Prostate gland (tissue), 2 donors: ENCODE measurements around the gene ZMIZ1. TPM values are rescaled to one million over a fixed set of nuclear protein-coding genes. Genes with fewer than 3 reads are reported as not detected.

Experiments
- DNase-seq: peaks from one replicate; pipeline ENCODE4 v3.0.0-alpha.2; 2019; ENCODE audit warnings: low spot score
- H3K27ac ChIP-seq, 2 donors: fragments of 200-600 bp; sonication (generic); 2 replicates each; pipeline ENCODE4 v1.5.1; 2017 to 2019
- H3K27me3 ChIP-seq: fragments of 200-600 bp; sonication (generic); replicated peaks from 2 replicates; pipeline ENCODE4 v1.5.1; 2019; ENCODE audit not compliant: insufficient read depth
- H3K36me3 ChIP-seq, 2 donors: fragments of 200-600 bp; sonication (generic); 1 replicate in 1 of 2; 2 replicates in 1 of 2; pipeline versions ENCODE4 v1.5.1 to v1.8.1; 2017 to 2019
- H3K4me1 ChIP-seq: fragments of 200-600 bp; sonication (generic); replicated peaks from 2 replicates; pipeline ENCODE4 v1.5.1; 2019
- H3K4me3 ChIP-seq, 2 donors: fragments of 200-600 bp; sonication (generic); 2 replicates each; pipeline ENCODE4 v1.5.1; 2017 to 2019
- H3K9me3 ChIP-seq: fragments of 200-600 bp; sonication (generic); 2 replicates; pipeline ENCODE4 v1.5.1; 2017
- CTCF ChIP-seq, 4 experiments: fragments of 200-600 bp in 2 of 4; fragments of 450-650 bp in 2 of 4; sonication (generic) in 2 of 4; IDR thresholded peaks; 1 replicate in 3 of 4; 2 replicates in 1 of 4; pipeline ENCODE4 v1.5.1; 2016 to 2019; ENCODE audit warnings: antibody characterized with exemption in 4 of 4, mild to moderate bottlenecking in 2 of 4, moderate library complexity in 2 of 4
- POLR2A ChIP-seq: fragments of 450-650 bp; IDR thresholded peaks from one replicate; pipeline ENCODE4 v1.6.1; 2016; ENCODE audit warnings: antibody characterized with exemption, mild to moderate bottlenecking
- POLR2AphosphoS5 ChIP-seq: sonication (generic); formaldehyde crosslinking; IDR thresholded peaks from one replicate; pipeline ENCODE4 v1.6.1; 2017; ENCODE audit warnings: antibody characterized with exemption
- WGBS: methylation state at CpG from one replicate; pipeline ENCODE4 v1.1.5; 2018; 5-methylcytosine and 5-hydroxymethylcytosine counted together
- intact Hi-C: fragments of 100-400 bp; cut with DNase I; formaldehyde crosslinking; loops from one replicate; pipeline ENCODE4 v1.14.2; 2022
- total RNA-seq, 2 donors: library from RNA; depleted of rRNA; stranded (reverse); fragments of >200 nt; gene quantifications; one replicate each; pipeline ENCODE4 v1.1.0, GENCODE V29; 2016

Gene ZMIZ1
- total RNA-seq, 2 donors from 2014 or later: 69.6 to 78.5 TPM

GRCh38 chr10:79021331-79021907, 47.3 kb upstream of the ZMIZ1 start:
- H3K27me3 ChIP-seq: no peaks in the 10 kb centered on the region
- intact Hi-C loops: no loop called here
- no peak overlapping the region for H3K27ac ChIP-seq
- no peaks in the 10 kb centered on the region for H3K9me3 ChIP-seq
- no peaks in the 10 kb centered on the region for H3K36me3 ChIP-seq
- no peak overlapping the region for H3K4me3 ChIP-seq
- H3K4me1 ChIP-seq: no peaks in the 10 kb centered on the region
- DNase-seq: no peak
- TF ChIP-seq POLR2AphosphoS5 (no peak), POLR2A (no peak), CTCF (IDR thresholded peaks at IDR 0.05) (no peak)
- 83% methylated on average over 9 of the region's 9 CpGs for WGBS

GRCh38 chr10:79021948-79022499, 46.7 kb upstream of the ZMIZ1 start:
- Histone ChIP-seq H3K4me3 (no peak overlapping the region), H3K27ac (no peak overlapping the region), H3K9me3 (no peaks in the 10 kb centered on the region), H3K27me3 (no peaks in the 10 kb centered on the region), H3K4me1 (no peaks in the 10 kb centered on the region), H3K36me3 (no peaks in the 10 kb centered on the region)
- no peak for DNase-seq
- no peak for TF ChIP-seq POLR2AphosphoS5
- no peak for TF ChIP-seq POLR2A
- TF ChIP-seq CTCF (IDR thresholded peaks at IDR 0.05): no peak
- 92% methylated on average over 10 of the region's 10 CpGs for WGBS
- intact Hi-C loops: no loop called here

GRCh38 chr10:79022565-79023230, 46.1 kb upstream of the ZMIZ1 start:
- Histone ChIP-seq H3K4me1 (no peaks in the 10 kb centered on the region), H3K27me3 (no peaks in the 10 kb centered on the region), H3K9me3 (no peaks in the 10 kb centered on the region), H3K27ac (no peak overlapping the region), H3K36me3 (no peaks in the 10 kb centered on the region), H3K4me3 (no peak overlapping the region)
- DNase-seq: no peak
- WGBS: 77% methylated on average over 17 of the region's 17 CpGs
- intact Hi-C loops: no loop called here
- TF ChIP-seq CTCF (IDR thresholded peaks at IDR 0.05) (no peak), POLR2A (no peak), POLR2AphosphoS5 (no peak)

- no peak overlapping the region for H3K4me3 ChIP-seq
- no peaks in the 10 kb centered on the region for H3K9me3 ChIP-seq
- H3K36me3 ChIP-seq: no peaks in the 10 kb centered on the region
- no peaks in the 10 kb centered on the region for H3K27me3 ChIP-seq
- no peak for DNase-seq
- H3K4me1 ChIP-seq: no peaks in the 10 kb centered on the region
- no peak overlapping the region for H3K27ac ChIP-seq
- no peak for TF ChIP-seq CTCF (IDR thresholded peaks at IDR 0.05)
- TF ChIP-seq POLR2AphosphoS5: no peak
- no peak for TF ChIP-seq POLR2A
- 88% methylated on average over 13 of the region's 13 CpGs for WGBS
- intact Hi-C loops: no loop called here
Observed at GRCh38 chr10:79023240-79024162, 45.3 kb upstream of the ZMIZ1 start.
